Keratinocyte (primary cell): ENCODE results near the gene CNNM3.

Experiments
- EZH2 ChIP-seq: IDR thresholded peaks from one replicate; pipeline ENCODE4 v1.6.1; 2012; ENCODE audit warnings: inconsistent platforms, mild to moderate bottlenecking, low read length, moderate library complexity
- TF ChIP-seq, protein P1 (sequence below), 3 experiments: IDR thresholded peaks in 1 of 3; conservative IDR thresholded peaks in 1 of 3; optimal IDR thresholded peaks in 1 of 3; 2 replicates in 2 of 3; 3 replicates in 1 of 3; pipeline versions ENCODE3 to v1.5.1; 2011; ENCODE audit warnings: low read length in 3 of 3, mild to moderate bottlenecking in 3 of 3, moderate library complexity in 2 of 3, control low read depth in 1 of 3, inconsistent platforms in 1 of 3; ENCODE audit not compliant: insufficient read depth in 2 of 3; ENCODE audit errors: extremely low read depth in 1 of 3

DNA sequence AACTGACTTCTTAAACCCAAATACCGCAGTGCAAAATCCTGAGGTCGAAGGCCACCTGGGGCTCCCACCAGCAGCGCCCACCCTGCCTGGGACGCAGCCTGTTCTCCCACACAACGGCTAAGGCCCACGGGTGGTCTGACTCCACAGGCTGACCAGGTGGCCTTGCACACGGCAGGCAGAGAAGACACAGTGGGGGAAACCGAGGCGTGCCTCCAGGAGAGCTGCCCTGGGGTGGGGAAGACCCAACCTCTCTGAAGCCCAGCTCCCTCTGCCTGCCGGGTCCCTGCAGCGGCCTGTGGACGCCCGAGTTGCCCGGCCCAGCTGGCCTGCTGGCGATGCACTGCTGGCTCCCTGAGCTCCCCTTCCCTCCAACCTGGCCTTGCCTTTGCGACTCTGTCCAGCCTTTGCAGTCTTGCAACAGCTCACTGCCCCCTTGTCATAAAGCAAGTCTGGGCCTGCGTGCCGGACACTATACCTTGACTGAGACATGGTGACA, 63.5 kb downstream of the CNNM3 start:
- TF ChIP-seq, protein P1, sequence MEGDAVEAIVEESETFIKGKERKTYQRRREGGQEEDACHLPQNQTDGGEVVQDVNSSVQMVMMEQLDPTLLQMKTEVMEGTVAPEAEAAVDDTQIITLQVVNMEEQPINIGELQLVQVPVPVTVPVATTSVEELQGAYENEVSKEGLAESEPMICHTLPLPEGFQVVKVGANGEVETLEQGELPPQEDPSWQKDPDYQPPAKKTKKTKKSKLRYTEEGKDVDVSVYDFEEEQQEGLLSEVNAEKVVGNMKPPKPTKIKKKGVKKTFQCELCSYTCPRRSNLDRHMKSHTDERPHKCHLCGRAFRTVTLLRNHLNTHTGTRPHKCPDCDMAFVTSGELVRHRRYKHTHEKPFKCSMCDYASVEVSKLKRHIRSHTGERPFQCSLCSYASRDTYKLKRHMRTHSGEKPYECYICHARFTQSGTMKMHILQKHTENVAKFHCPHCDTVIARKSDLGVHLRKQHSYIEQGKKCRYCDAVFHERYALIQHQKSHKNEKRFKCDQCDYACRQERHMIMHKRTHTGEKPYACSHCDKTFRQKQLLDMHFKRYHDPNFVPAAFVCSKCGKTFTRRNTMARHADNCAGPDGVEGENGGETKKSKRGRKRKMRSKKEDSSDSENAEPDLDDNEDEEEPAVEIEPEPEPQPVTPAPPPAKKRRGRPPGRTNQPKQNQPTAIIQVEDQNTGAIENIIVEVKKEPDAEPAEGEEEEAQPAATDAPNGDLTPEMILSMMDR (optimal IDR thresholded peaks at IDR 0.05 in 1 of 3, IDR thresholded peaks at IDR 0.05 in 1 of 3, conservative IDR thresholded peaks at IDR 0.05 in 1 of 3; ENCODE audit: extremely low read depth in 1 of 3, insufficient read depth in 2 of 3, low read length in 3 of 3) = no peak
- no peak for TF ChIP-seq EZH2
